Hippocampal formation (tissue), 2 donors: ENCODE measurements around the gene HIVEP3.
"Not testable (repeated sequence)": the region's sequence is repeated elsewhere in the genome, so short reads cannot be mapped to it uniquely, and the experiment has no call there.

Experiments
- DNase-seq, 2 donors: peaks; one replicate each; lab custom pipeline; 2025; lab: John Stamatoyannopoulos, UW

The HIVEP3 gene

GRCh38 chr1:41562328-41562727 is 356.4 kb downstream of the HIVEP3 start:
- DNase-seq = no peak

DNA sequence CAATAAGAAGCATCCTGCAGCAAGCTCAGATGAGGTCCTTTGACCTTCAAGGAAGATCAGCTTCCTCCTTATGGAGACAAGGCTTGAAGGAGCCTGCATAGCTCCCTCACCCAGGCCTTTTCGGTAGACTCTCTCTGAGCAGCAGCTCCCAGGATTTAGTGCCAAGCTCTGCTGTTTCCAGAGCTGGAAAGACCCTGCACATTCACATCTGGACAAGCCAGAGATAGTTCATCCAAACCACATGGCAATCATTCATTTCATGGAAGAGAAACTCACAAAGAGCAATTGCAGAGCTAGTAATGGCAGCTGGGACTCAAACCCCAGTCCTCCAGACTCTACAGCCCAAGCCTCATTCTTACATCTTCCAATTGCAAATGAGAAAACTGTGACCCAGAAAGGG is 357.8 kb downstream of the HIVEP3 start:
- DNase-seq = no peak

GRCh38 chr1:41560496-41560895 is 358.2 kb downstream of the HIVEP3 start:
- DNase-seq = no peak

GRCh38 chr1:41559331-41559730 is 359.4 kb downstream of the HIVEP3 start:
- no peak for DNase-seq

GRCh38 chr1:41558761-41559171 is 360.0 kb downstream of the HIVEP3 start:
- peak in 1 of 2 donors; percentile 38 for DNase-seq

DNA sequence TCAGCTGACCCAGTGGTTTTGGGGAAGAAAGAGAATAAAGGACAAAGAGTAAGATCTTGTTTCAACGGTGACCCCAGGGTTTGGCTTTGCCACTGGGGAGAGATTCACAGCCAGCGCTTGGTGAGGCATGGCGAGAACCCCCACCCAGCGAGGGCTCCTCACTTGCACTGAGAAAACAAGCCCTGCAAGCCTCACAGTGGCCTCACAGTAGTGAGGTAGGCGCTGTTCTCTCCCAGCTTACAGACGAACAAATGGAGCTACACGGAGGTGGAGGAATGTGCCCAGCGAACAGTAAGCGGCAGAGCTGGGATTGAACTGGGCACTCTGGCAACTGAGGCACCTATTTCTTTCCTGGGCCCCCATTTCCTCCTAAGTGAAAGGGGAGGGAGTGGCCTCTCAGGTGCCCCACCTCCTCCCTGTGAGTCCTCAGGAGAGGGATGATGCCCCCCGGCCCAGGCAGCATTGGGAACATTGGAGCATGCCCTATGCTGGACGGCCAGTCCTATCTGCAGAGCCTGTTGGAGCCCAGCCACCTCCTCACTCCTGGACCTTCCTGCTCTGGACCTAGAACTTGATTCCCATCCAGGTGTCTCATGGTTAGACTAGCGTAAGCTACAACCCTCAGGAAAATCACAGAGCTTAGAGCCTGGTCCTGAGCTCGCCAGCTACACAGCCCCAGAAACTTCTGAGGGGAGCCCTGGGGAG is 360.8 kb downstream of the HIVEP3 start:
- no peak for DNase-seq

- not testable (repeated sequence) for DNase-seq
Measured at GRCh38 chr1:41554746-41555145, 364.0 kb downstream of the HIVEP3 start.

- no peak for DNase-seq
Measured at GRCh38 chr1:41547781-41548560, 370.8 kb downstream of the HIVEP3 start.

- DNase-seq = no peak
Measured at GRCh38 chr1:41547336-41547735, 371.4 kb downstream of the HIVEP3 start.

DNA sequence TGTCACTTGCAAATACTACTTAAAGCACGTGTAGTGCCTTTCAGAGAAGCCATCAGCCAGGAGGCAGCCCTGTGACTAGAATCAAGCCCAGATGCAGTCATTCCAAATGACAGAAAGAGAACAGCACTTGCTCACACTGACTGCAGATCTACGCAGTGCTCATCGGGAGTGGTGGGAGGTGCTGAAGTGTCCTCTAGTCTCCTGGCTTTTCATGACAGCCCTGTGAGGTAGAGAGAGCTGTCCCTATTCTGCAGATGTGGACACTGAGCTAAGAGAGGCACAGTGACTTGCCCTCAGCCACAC is 371.9 kb downstream of the HIVEP3 start:
- no peak for DNase-seq

DNA sequence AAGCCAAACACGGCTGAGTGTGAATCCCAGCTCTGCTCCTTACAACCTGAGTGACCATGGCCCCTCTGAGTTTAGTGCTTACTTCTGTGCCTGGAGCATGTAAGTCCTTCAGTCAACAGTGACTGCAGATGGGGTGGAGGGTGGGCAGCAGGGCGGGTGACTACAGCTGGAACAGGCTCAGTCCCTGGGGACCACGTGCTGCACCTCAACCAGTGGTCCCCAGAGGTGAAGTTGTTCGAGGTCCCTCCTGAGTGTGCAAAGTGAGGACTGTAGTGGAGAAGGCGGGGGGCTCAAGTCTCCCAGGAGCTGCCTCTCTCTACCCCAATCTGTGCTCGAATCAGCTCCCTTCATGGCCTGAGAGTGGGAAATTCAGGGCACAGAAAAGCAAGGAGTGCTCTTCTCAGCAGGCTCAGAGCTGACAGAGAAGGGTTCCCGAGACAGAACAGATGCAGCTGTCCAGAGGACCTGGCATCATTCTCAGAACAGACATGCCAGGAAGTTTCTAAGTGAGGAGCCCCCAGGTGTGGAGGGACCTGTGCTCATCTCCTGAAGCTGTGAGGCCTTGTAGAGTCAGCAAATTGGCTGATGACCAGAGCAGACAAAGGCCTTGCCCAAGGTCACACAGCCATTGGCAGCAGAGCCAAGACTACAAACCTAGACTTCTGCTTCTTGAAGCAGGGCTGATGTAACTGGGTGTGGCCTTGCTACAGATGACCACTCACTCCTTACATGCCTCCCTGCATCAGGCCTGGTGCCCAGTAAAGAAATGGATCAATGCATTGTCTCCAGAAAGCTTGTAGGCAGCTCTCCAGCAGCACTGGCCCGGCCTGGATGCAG is 372.5 kb downstream of the HIVEP3 start:
- DNase-seq = no peak

DNA sequence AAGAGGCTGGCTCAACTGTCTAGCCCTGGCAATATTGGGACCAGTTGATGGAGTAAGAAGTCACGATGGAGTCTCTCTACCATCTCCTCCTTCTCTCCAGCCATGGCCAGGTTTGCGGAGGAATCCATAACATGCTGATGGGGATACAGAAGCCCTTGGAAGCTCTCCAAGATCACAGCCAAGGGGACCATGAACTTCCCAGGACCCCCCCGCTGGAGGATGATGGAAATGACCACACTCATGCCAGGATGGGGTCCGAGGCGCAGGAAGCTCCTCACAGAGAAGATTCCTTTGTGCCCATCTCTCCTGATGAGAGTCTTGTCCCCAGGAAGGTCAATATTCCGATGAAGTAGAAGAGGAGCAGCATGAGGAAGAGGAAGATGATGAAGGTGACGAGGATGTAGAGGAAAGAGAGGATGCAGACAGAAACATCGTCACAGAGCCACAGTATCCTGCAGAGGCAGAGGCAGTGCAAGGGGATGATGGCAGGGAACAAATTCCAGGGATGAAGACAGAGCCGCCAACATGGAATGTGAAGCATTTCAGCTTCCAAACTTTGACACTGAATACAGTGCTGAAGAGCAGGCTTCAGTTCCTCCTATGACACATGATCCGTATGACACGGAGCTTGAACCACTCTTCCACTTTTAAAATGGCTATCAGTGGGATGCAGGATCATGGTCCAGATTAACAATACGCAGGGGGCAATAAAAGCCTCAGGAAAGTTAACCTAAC is 376.4 kb downstream of the HIVEP3 start:
- DNase-seq = no peak

DNA sequence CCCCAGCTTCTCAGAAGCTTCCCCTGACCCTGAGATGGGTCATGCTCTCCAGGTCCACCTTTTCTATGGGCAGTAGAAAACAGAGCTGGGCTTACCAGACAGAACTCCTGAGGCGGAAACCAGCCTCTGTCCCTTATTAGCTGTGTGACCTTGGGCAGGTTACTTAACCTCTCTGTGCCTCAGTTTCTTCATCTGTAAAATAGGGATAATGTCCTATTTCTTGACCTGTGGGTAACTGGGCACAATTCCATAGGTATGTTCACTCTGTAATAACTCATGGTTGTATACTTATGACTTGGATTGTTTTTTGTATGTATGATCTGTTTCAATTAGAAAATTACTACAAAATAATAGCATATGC is 377.1 kb downstream of the HIVEP3 start:
- DNase-seq = no peak

DNA sequence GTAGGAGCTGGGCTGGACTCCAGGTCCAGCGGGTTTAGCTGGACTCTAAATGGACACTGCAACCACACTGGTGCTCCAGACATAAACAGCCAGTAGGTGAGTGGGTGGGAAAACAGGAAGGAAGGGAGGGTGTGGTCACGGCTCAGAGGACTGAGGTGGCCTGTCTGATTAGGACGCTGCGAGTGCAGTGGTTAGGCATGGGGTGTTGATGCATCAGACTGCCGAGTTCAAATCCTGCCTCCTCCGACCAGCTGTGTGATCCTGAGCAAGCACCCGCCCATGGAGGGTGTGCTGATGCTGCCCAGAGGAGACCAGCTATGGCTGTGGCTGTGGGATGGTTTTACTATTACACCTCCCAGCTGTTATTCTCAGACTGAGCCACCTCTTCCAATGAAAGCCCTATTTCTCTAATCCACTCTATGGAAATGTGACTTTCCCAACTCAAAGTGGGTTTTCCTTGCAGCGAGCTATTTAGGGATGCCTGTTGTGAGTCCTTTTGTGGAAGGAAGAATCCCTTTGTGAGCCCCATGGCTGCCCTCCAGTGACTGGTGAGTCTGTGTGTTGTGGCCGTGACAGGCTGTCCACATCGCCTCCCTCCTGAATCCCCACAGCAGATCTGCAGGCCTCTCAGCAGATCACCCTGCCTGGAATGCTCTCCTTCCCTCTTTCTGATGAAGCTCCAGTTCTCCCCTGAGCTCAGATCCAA is 377.7 kb downstream of the HIVEP3 start:
- no peak for DNase-seq

GRCh38 chr1:41539999-41540398 is 378.7 kb downstream of the HIVEP3 start:
- no peak for DNase-seq

DNA sequence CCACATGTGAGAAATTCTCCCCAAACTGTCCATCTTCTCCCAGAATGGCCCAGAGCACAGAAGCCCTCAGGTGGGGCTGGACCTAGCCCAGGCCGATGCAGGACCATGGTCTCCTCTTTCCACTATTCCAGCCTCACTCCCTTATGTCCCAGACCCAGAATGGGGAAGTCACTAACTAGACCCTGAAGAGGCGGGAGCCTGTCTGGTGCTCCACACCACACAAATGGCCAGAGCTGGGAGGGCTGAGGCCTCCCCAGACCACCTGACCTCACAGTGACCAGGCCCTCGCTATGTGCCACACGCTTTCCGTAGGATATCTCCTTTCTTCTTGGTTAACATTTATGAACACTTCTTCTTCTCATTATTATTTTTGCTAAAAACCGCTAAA is 379.3 kb downstream of the HIVEP3 start:
- DNase-seq = no peak

- no peak for DNase-seq
Measured at GRCh38 chr1:41538741-41539417, 379.8 kb downstream of the HIVEP3 start.

DNA sequence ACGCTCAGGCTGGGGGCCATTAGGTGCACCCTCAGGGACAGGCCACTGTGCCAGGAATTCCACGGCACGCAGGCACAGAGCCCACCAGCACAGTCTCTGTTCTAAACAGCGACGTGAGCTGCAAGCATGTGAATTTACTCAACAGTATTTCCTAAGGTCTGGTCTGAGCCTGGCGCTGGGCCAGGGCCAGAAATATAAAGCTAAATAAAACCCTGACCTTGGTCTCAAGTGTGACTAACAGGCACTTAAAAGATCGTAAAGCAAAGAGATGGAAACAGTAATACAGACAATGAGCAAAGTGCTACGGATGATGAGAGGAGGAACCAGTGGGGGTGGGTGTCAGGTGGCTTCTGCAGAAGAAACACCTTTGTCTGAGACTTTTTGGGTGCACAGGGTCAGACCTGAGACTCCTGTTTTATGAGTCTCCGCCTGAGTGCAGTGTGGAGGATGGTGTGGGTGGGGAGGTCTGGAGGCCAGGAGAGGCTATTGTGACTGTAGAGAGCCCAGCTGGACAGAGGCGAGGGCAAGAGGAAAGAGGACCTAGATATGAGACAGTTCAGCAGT is 380.9 kb downstream of the HIVEP3 start:
- DNase-seq = no peak

DNA sequence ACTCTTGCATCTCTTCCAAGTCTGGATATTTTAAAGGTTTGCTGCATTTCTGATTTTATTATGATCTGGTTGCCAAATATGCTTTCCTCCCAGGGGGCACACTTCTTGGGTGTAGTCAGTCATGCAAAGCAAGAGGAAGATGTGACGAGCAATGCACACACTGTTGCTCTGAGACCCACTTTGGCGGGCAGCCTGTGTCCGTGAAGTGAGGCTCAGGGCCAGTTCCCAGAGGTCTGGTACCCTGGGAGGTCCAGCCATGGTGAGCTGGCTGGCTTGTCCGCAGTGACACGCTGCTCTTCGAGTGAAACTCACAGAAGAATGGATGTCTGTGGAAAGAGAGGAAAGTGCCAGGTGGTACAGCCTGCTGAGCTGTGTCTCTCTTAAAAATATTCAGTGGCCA is 381.5 kb downstream of the HIVEP3 start:
- DNase-seq = no peak

DNA sequence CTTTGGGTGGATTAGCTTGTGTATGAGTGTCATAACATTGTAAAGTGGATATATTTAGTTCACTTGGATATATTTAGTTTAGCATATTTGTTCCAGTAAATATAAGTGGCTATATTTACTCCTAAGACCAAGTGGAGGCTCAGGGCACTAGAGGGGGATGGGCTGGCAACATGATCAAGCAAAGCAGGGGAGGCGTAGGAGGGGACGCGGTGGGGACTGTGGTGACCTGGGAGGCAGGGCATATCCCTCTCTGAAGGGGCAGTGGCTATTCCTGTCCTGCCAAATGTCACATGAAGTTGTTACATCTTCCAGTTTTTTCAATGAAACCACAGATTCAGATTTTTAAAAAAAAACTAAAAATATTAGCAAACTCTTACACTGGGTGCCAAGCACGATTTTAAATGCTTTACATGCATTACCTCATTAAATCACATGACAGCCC is 382.3 kb downstream of the HIVEP3 start:
- DNase-seq = no peak

DNA sequence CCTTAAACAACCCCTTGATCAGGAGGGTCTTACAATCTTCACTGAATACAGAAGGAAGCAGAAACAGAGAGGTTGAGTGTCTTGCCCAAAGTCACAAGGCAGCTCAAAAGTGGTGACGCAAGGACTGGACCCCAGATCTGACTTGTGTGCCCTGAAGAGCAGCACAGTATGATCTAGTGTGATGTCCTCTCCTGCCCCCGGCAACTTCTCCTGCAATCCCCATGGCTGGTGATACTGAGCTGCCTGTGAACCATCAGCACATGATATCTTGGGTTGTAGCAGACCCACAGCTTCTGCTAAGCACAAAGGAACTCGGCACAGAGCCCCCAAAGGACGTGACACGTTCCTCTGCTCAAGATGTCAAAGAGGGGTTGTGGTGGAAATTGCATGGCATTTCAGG is 383.0 kb downstream of the HIVEP3 start:
- DNase-seq = no peak
